Measurements from ENCODE around the gene TMEM266.

The TMEM266 gene

DNA sequence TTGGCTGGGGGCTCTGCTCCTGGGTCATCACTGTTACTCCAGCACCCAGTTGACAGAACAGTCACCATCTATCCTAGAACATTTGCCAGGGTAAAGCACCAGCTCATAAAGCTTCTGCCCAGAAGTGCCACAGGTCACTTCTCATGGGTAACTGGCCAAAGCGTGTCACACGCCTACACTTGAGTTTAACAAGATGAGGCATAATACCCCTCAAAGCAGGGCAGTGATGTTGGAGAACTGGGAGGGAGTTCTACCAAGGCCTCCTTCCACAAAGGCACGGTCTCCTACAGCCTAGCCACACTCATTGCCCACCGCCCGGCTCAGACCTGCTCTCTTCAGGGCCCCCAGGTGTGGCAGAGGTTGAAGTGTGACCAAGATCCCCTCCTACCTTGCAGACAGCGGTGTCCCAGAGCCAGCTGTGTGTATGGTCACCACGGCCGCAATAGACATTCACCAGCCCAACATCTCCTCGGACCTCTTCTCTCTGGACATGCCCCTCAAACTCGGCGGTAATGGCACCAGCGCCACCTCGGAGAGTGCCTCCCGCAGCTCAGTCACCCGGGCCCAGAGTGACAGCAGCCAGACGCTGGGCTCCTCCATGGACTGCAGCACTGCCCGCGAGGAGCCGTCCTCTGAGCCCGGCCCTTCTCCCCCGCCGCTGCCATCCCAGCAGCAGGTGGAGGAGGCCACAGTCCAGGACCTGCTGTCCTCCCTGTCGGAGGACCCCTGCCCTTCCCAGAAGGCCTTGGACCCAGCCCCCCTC, 143.7 kb downstream of the TMEM266 start:
- Histone ChIP-seq H3K9me3 (ENCODE audit: control insufficient read depth, insufficient read depth, low read length) (no peaks in the 10 kb centered on the region), H3K27me3 (ENCODE audit: control insufficient read depth, insufficient read depth, low read length) (no peaks in the 10 kb centered on the region), H3K9ac (ENCODE audit: low read depth, low read length) (no peak overlapping the region), H3K4me3 (ENCODE audit: low read depth, low read length) (no peak overlapping the region), H3K4me1 (ENCODE audit: control insufficient read depth, insufficient read depth, low read length) (no peaks in the 10 kb centered on the region), H3K36me3 (ENCODE audit: control insufficient read depth, insufficient read depth, low read length) (peaks cover 2% of the 10 kb centered on the region)

GRCh38 chr15:76204109-76204845, 144.5 kb downstream of the TMEM266 start:
- no peaks in the 10 kb centered on the region for H3K4me1 ChIP-seq (ENCODE audit: control insufficient read depth, insufficient read depth, low read length)
- no peaks in the 10 kb centered on the region for H3K9me3 ChIP-seq (ENCODE audit: control insufficient read depth, insufficient read depth, low read length)
- no peak overlapping the region for H3K4me3 ChIP-seq (ENCODE audit: low read depth, low read length)
- H3K27me3 ChIP-seq (ENCODE audit: control insufficient read depth, insufficient read depth, low read length) = no peaks in the 10 kb centered on the region
- H3K9ac ChIP-seq (ENCODE audit: low read depth, low read length) = no peak overlapping the region
- H3K36me3 ChIP-seq (ENCODE audit: control insufficient read depth, insufficient read depth, low read length) = peaks cover 2% of the 10 kb centered on the region

DNA sequence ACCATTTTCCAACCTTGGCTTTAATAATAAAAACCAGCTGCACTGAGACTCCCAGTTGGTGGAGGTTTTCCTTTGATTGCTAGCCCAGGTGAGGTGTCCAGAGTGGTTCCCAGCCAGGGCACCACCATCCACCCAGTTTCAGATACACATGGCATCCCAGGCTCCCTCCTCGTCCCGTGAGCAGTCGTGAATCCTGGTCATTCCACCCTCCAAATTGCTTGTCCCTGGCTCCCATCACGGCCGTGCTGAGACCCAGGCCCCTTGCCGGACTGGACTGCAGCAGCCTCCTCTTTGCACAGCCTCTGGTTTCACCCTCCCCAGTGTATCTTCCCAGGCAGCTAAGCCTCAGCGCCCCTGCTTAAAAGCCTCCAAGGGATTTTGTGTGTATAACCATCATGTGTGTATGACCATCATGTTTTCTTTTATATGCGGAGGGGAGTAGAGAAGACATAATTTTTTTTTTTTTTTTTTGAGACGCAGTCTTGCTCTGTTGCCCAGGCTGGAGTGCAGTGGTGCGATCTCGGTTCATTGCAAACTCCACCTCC, 145.2 kb downstream of the TMEM266 start:
- no peaks in the 10 kb centered on the region for H3K4me1 ChIP-seq (ENCODE audit: control insufficient read depth, insufficient read depth, low read length)
- no peak overlapping the region for H3K4me3 ChIP-seq (ENCODE audit: low read depth, low read length)
- H3K27me3 ChIP-seq (ENCODE audit: control insufficient read depth, insufficient read depth, low read length) = no peaks in the 10 kb centered on the region
- no peak overlapping the region for H3K9ac ChIP-seq (ENCODE audit: low read depth, low read length)
- H3K9me3 ChIP-seq (ENCODE audit: control insufficient read depth, insufficient read depth, low read length) = no peaks in the 10 kb centered on the region
- H3K36me3 ChIP-seq (ENCODE audit: control insufficient read depth, insufficient read depth, low read length) = peaks cover 2% of the 10 kb centered on the region

DNA sequence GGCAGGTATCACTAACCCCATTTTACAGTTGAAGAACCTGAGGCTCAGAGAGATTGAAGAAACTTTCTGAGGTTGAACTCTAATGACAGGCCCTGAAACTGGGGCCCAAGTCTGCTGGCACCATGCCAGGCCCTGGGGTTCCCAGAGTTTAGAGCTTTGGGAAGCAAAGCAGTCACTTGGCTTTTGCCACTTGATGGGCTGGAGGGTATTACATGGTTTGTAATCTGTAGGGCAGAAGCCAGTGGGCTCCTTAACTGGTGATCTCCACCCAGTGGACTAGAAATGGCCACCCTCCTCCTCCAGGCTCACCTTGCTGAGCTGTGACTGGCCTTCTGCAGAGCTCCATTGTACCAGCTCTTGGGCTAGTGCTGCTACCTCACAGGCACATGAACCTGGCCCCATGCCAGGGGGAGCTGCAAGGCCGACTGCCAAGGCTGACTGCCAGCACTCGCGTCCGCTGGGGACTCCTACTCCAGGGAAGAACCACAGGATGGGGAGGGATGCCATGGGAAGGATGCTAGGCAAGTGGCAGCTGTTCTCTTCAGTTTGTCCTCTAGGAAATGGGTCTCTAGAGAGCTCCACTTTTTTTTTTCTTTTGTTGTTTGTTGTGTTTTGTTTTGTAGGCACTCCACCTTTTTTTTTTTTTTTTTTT, 146.7 kb downstream of the TMEM266 start:
- Histone ChIP-seq H3K36me3 (ENCODE audit: control insufficient read depth, insufficient read depth, low read length) (peaks cover 2% of the 10 kb centered on the region), H3K9ac (ENCODE audit: low read depth, low read length) (no peak overlapping the region)

GRCh38 chr15:76208084-76208785, 148.4 kb downstream of the TMEM266 start:
- no peaks in the 10 kb centered on the region for H3K27me3 ChIP-seq (ENCODE audit: control insufficient read depth, insufficient read depth, low read length)
- peaks cover 2% of the 10 kb centered on the region for H3K36me3 ChIP-seq (ENCODE audit: control insufficient read depth, insufficient read depth, low read length)
- H3K9me3 ChIP-seq (ENCODE audit: control insufficient read depth, insufficient read depth, low read length) = no peaks in the 10 kb centered on the region
- no peak overlapping the region for H3K9ac ChIP-seq (ENCODE audit: low read depth, low read length)
- no peak overlapping the region for H3K4me3 ChIP-seq (ENCODE audit: low read depth, low read length)
- H3K4me1 ChIP-seq (ENCODE audit: control insufficient read depth, insufficient read depth, low read length) = no peaks in the 10 kb centered on the region

More for the DNA sequence above, 146.7 kb downstream of the TMEM266 start:
- no peaks in the 10 kb centered on the region for H3K27me3 ChIP-seq (ENCODE audit: control insufficient read depth, insufficient read depth, low read length)
- no peak overlapping the region for H3K4me3 ChIP-seq (ENCODE audit: low read depth, low read length)
- no peaks in the 10 kb centered on the region for H3K4me1 ChIP-seq (ENCODE audit: control insufficient read depth, insufficient read depth, low read length)
- H3K9me3 ChIP-seq (ENCODE audit: control insufficient read depth, insufficient read depth, low read length) = no peaks in the 10 kb centered on the region

DNA sequence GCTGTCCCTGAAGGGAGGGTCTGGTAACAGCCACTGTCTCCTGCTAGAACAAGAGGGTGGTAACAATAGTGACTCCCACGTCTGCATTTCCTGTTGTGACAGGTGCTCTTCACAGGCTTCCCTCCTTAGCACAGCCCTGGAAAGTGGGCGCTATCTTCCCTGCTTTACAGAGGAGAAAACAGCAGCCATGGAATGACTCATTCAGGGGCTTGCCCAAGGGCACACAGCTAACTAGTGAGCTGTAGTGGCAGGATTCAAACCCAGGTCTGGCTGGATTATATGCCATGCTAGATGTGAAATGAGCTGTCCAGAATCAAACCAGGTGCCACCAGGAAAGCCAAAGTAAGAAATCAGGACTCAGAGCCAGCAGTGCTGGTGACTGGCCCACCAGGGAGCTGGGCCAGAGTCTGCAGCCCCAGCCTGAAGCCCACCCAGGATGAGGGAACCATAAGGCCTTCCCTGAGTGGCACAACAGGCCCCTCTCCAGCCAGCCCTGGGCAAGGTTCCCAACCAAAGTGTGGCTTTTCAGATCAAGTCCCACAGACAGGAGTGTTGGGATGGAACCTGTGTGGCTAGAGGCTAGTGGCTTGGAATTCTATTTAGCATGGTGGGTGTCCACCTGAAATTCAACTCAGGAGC, 149.1 kb downstream of the TMEM266 start:
- H3K36me3 ChIP-seq (ENCODE audit: control insufficient read depth, insufficient read depth, low read length) = peaks cover 2% of the 10 kb centered on the region
- H3K9ac ChIP-seq (ENCODE audit: low read depth, low read length) = no peak overlapping the region
- H3K4me3 ChIP-seq (ENCODE audit: low read depth, low read length) = no peak overlapping the region
- no peaks in the 10 kb centered on the region for H3K4me1 ChIP-seq (ENCODE audit: control insufficient read depth, insufficient read depth, low read length)
- no peaks in the 10 kb centered on the region for H3K27me3 ChIP-seq (ENCODE audit: control insufficient read depth, insufficient read depth, low read length)
- H3K9me3 ChIP-seq (ENCODE audit: control insufficient read depth, insufficient read depth, low read length) = no peaks in the 10 kb centered on the region

DNA sequence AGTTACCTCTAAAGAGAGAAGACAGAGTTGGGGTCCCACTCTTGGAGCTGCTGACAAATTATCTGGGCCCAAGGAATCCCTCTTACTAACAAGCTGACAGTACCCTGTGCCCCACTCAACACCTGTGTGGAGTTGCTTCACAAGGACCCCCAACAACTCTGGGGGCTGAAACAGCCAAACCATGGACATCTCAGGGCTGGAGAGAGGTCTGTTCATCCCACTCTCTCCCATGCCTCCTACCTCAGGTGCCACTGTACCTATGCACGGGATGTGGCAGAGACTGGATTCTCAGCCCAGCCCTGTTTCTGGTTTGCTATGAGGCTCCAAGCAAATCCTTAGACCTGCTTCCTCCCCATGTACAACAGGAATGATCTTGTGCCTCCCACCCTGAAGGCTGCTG, 149.7 kb downstream of the TMEM266 start:
- H3K9ac ChIP-seq (ENCODE audit: low read depth, low read length) = no peak overlapping the region
- H3K27me3 ChIP-seq (ENCODE audit: control insufficient read depth, insufficient read depth, low read length) = no peaks in the 10 kb centered on the region
- no peak overlapping the region for H3K4me3 ChIP-seq (ENCODE audit: low read depth, low read length)
- H3K9me3 ChIP-seq (ENCODE audit: control insufficient read depth, insufficient read depth, low read length) = no peaks in the 10 kb centered on the region
- H3K36me3 ChIP-seq (ENCODE audit: control insufficient read depth, insufficient read depth, low read length) = peaks cover 2% of the 10 kb centered on the region
- no peaks in the 10 kb centered on the region for H3K4me1 ChIP-seq (ENCODE audit: control insufficient read depth, insufficient read depth, low read length)

GRCh38 chr15:76209942-76210341, 150.2 kb downstream of the TMEM266 start:
- H3K36me3 ChIP-seq (ENCODE audit: control insufficient read depth, insufficient read depth, low read length) = peaks cover 1% of the 10 kb centered on the region
- H3K4me3 ChIP-seq (ENCODE audit: low read depth, low read length) = no peak overlapping the region
- no peaks in the 10 kb centered on the region for H3K27me3 ChIP-seq (ENCODE audit: control insufficient read depth, insufficient read depth, low read length)
- H3K4me1 ChIP-seq (ENCODE audit: control insufficient read depth, insufficient read depth, low read length) = no peaks in the 10 kb centered on the region
- no peak overlapping the region for H3K9ac ChIP-seq (ENCODE audit: low read depth, low read length)
- no peaks in the 10 kb centered on the region for H3K9me3 ChIP-seq (ENCODE audit: control insufficient read depth, insufficient read depth, low read length)

DNA sequence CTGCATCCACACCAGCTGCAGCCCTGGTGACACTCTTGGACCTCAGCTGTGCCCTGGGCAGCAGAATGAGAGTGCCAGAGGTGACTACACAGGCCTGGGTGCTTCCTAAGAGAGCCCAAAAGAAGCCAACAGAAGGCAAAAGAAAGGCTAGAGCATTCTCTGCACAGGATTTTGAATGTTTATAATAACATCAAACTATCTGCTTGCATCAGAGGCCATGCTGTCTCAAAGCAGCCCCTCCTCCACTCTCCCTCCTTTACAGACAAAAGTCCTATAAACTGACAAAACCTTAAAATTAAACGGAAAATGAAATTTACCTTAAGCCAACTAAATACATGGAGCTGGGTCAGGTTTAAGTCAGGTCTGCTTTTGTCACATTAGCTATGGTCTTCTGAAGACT, 155.8 kb downstream of the TMEM266 start:
- Histone ChIP-seq H3K9ac (ENCODE audit: low read depth, low read length) (no peak overlapping the region), H3K36me3 (ENCODE audit: control insufficient read depth, insufficient read depth, low read length) (no peaks in the 10 kb centered on the region), H3K9me3 (ENCODE audit: control insufficient read depth, insufficient read depth, low read length) (no peaks in the 10 kb centered on the region), H3K4me1 (ENCODE audit: control insufficient read depth, insufficient read depth, low read length) (no peaks in the 10 kb centered on the region), H3K27me3 (ENCODE audit: control insufficient read depth, insufficient read depth, low read length) (no peaks in the 10 kb centered on the region), H3K4me3 (ENCODE audit: low read depth, low read length) (no peak overlapping the region)

DNA sequence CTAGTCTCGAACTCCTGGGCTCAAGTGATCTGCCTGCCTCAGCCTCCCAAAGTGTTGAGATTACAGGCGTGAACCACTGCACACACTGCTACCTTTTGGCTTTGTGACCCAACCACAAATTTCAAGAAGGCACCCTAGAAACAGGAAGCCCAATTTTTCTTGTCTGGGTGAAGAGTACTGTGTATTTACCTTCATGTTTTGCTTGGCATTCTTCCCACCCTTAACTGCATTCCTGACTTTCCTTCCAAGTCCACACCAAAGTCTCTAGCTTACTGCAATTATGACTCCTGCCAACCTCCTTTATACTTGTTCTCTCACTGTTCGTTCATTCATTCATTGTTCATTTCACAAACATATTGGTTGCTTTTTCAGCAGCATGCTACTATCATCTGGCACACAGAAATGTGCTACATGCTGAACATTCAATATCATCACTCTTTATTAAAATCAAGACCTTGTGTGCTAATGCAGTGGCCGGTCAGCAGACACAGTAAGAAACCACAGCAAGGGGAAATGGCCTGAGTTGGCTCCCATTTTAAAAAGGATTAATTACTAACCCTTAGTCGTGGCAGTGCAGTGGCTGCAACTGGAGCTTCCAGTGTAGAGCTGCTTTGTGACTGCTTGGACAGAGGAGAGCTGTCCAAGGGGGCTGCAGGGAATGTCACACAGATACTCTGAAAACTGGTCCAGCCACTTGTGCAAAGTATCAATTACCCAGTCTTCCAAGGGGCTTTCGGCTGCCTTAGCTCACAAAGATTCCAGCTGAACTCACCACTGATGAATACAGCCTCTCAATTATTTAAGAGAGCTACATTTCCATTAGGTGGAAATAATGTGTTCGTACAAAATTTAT, 157.5 kb downstream of the TMEM266 start:
- H3K9me3 ChIP-seq (ENCODE audit: control insufficient read depth, insufficient read depth, low read length) = no peaks in the 10 kb centered on the region
- H3K4me3 ChIP-seq (ENCODE audit: low read depth, low read length) = no peak overlapping the region
- no peak overlapping the region for H3K9ac ChIP-seq (ENCODE audit: low read depth, low read length)
- no peaks in the 10 kb centered on the region for H3K27me3 ChIP-seq (ENCODE audit: control insufficient read depth, insufficient read depth, low read length)
- no peaks in the 10 kb centered on the region for H3K36me3 ChIP-seq (ENCODE audit: control insufficient read depth, insufficient read depth, low read length)
- no peaks in the 10 kb centered on the region for H3K4me1 ChIP-seq (ENCODE audit: control insufficient read depth, insufficient read depth, low read length)

Measured in iPS-15b (cell line).